Measurements from ENCODE around the gene ARHGEF28.

- no peak for TF ChIP-seq POLR2AphosphoS5 (IDR thresholded peaks at IDR 0.05; ENCODE audit: low read depth, low read length)
- no peak for TF ChIP-seq TAF1 (IDR thresholded peaks at IDR 0.05; ENCODE audit: borderline replicate concordance, insufficient read depth, low read length)
- TF ChIP-seq, protein P1, sequence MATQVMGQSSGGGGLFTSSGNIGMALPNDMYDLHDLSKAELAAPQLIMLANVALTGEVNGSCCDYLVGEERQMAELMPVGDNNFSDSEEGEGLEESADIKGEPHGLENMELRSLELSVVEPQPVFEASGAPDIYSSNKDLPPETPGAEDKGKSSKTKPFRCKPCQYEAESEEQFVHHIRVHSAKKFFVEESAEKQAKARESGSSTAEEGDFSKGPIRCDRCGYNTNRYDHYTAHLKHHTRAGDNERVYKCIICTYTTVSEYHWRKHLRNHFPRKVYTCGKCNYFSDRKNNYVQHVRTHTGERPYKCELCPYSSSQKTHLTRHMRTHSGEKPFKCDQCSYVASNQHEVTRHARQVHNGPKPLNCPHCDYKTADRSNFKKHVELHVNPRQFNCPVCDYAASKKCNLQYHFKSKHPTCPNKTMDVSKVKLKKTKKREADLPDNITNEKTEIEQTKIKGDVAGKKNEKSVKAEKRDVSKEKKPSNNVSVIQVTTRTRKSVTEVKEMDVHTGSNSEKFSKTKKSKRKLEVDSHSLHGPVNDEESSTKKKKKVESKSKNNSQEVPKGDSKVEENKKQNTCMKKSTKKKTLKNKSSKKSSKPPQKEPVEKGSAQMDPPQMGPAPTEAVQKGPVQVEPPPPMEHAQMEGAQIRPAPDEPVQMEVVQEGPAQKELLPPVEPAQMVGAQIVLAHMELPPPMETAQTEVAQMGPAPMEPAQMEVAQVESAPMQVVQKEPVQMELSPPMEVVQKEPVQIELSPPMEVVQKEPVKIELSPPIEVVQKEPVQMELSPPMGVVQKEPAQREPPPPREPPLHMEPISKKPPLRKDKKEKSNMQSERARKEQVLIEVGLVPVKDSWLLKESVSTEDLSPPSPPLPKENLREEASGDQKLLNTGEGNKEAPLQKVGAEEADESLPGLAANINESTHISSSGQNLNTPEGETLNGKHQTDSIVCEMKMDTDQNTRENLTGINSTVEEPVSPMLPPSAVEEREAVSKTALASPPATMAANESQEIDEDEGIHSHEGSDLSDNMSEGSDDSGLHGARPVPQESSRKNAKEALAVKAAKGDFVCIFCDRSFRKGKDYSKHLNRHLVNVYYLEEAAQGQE (IDR thresholded peaks at IDR 0.05; ENCODE audit: insufficient read depth in 1 of 2, low read depth in 2 of 2, low read length in 2 of 2): no peak
- no peak for TF ChIP-seq FOXP2 (optimal IDR thresholded peaks at IDR 0.05; ENCODE audit: borderline replicate concordance, extremely low read depth, extremely low read length, insufficient read depth)
- TF ChIP-seq SIN3A (IDR thresholded peaks at IDR 0.05; ENCODE audit: borderline replicate concordance, insufficient read depth, low read length): no peak
These were observed 190.8 kb downstream of the ARHGEF28 start for GRCh38 chr5:73816656-73817420.
